D341Med (cell line): ENCODE measurements around the gene HNRNPK.
"Not testable (repeated sequence)": the region's sequence is repeated elsewhere in the genome, so short reads cannot be mapped to it uniquely, and the experiment has no call there.

Source experiments
- DNase-seq: peaks from one replicate; pipeline ENCODE4 v3.0.0; 2012; ENCODE audit warnings: low spot score

HNRNPK gene

GRCh38 chr9:83976372-83976771 lies 3.6 kb downstream of the HNRNPK start:
- no peak for DNase-seq

DNA sequence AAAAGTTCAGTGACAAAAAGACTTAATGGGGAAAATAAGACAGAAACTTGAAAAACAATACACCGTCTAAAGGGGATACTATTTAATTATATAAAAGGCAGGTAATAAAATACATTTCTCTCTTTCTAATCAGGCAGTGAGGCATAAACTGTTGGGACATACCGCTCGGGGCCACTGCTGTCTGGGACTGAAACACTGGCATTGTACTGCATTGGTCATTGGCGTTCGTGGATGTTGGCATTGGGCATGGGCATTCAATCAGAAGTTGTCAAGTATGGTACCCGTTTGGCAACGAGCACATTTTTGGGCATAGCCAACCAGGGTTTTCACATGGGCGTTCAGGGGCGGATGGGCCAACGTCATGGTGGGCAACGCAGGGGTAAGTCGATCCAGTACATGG lies 4.7 kb downstream of the HNRNPK start:
- DNase-seq, result no peak

DNA sequence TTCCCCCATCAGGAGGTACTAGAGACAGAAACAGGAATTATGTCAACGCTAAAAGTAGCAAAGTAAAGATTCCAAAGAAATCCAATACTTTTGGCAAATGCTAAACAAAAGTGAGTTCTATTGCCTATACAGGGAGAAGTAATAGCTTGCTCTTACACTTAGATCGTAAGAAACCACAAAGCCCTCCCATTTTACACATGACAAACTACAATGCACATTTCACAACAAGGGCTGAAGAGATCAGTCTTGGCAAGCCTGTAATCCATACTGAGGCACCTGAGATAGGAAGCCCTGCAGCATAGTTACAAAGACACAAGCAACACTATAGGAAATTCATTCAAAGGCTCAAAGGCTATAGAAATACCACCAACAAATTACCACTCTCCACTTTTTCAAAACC lies 7.7 kb downstream of the HNRNPK start:
- no peak for DNase-seq

DNA sequence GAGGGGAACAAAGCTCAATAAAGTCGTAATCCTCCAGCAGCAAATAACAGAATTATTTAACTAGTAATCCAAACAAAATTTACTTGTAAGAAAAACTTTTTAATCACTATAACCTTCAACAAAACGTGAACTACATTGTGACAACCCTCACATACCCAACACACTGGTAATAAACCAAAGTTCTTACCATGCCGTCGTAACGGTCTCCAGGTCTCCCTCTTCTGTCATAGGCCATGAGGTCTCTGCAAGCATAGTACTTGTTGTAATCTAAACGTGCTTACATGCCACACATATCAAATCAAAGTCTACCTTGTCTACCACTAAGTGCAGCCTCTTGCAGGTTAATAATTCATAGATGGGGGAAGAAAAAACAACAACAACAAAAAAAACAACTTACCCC lies 8.5 kb downstream of the HNRNPK start:
- DNase-seq, result no peak

DNA sequence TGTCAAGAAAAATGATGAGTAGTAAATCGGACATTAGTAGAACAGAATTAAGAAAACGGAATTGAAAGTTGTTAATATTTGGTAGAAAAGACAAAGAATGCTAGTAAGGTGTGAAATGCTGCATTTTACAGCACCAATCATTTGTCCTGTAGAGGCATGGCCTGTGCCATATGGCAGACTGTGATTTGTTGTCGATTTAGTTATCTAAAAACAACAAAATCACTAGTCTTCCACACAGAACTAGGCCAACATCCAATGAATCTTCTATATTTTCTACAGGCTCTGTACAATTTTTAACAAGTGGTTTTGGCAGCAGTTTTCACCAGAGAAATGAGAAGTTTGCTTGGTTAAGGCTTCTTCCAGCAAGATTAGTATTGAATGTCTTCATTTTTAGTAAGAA lies 10.4 kb downstream of the HNRNPK start:
- no peak for DNase-seq

GRCh38 chr9:83967073-83967472 lies 12.9 kb downstream of the HNRNPK start:
- DNase-seq, result no peak

- DNase-seq, result no peak
Measured at GRCh38 chr9:83966209-83966582, 13.8 kb downstream of the HNRNPK start.

GRCh38 chr9:83965350-83966208 lies 14.4 kb downstream of the HNRNPK start:
- DNase-seq, result no peak

GRCh38 chr9:83964973-83965349 lies 15.1 kb downstream of the HNRNPK start:
- DNase-seq, result no peak

- DNase-seq, result no peak
Measured at GRCh38 chr9:83962165-83962564, 17.9 kb downstream of the HNRNPK start.

GRCh38 chr9:83960991-83961390 lies 19.0 kb downstream of the HNRNPK start:
- DNase-seq, result no peak

- DNase-seq, result no peak
Measured at GRCh38 chr9:83959061-83959460, 21.0 kb downstream of the HNRNPK start.

DNA sequence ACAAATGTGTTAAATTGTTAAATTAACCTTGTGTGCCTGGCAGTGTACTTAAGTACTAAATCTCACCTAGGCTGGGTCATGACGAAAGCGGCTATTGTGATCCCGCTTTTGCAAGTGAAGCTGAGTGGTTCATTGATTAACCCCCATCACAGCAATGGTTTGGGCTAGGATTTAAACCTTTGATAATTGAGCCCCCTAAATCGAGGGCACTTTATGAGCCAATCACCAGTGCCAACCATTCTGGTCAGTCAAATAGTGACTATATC lies 22.8 kb downstream of the HNRNPK start:
- no peak for DNase-seq

DNA sequence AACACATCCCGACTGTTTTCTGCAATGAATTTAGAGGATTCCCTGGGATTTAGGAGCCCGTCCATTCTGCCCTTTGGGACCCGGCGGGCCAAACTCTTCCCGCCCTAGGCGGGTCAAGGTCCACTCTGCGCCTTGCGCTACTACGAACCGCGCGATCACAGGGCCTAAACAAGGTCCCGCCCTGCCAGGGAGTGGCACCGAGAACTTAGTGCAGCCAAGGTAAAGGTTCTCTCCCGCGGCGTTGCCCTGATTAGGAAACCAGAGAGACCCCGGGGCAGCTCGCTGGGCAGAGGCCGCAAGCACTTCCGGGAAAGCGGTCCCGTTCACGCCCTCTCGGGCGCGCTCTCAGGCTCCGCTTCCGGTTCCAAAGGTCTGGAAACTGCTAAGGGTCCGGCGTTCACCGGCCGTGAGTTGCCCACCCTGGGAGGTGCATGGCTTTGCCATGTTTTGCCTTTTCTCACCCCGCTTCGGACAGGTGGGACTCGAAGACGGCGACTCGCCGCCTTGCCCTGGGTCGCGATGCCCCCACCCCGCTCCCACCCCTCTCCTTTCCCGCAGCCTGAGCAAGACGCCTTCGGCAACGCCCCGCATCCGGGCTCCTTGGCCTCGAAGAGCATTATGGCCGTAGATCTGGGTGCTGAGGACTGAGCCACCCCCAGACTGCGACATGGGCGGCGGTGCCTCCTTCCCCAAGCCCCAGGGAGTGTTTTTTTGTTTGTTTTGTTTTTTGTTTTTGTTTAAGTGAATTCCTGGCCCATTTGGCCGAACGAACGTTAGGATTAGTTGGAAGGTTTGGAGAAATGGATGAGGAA lies 23.4 kb downstream of the HNRNPK start:
- peak; percentile 86 for DNase-seq

DNA sequence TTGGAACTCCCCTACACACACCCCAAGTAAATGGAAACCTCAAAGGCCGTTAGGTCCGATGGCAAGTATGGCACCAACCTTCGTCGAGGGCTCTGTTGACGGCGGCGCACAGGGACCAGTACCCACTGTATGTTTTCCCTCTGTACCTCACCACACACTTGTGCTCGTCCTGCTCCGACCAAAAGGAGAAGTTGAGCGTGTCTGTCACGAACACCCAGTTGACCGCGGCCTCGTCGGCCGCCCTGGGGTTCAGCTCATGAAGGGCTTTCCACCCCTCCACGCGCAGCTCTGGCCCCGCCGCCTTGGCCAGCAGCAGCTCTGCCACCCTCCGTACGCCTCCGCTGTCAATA lies 24.0 kb downstream of the HNRNPK start:
- DNase-seq, result peak; percentile 57

DNA sequence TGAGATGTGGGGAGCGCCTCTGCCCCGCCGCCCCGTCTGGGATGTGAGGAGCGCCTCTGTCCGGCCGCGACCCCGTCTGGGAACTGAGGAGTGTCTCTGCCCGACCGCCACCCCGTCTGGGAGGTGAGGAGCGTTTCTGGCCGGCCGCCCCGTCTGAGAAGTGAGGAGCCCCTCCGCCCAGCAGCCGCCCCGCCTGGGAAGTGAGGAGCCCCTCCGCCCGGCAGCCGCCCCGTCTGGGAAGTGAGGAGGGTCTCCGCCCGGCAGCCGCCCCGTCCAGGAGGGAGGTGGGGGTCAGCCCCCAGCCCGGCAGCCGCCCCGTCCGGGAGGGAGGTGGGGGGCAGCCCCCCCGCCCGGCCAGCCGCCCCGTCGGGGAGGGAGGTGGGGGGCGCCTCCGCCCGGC lies 31.9 kb downstream of the HNRNPK start:
- not testable (repeated sequence) for DNase-seq

- no peak for DNase-seq
Measured at GRCh38 chr9:83940590-83941303, 39.3 kb downstream of the HNRNPK start.

DNA sequence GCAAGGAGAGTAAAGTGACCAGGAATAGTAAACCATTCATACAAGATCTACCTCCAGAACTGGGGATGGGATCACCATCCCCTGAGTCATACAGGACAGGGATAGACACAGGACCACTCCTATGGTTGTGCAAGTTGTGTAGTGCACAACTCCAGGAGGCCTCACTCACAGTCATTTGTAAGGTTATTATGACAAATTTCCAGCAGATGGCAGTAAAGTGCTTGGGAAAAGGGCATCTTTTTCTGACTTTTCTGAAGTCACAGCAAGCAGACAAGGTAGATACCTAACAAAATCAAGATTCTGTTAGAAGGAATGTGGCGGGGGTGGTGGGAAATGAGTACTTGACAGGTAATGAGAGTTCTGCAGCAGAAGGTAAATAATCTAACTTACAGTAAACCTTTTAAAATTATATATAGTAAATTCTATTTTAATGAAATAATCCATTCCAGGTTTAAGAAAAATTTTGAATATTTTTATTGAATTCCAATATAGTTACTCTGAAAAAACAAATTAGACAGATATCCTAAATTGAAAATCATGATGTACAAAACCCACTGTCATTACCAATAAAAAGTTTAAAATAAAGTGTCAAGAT lies 42.1 kb downstream of the HNRNPK start:
- peak; percentile 61 for DNase-seq

DNA sequence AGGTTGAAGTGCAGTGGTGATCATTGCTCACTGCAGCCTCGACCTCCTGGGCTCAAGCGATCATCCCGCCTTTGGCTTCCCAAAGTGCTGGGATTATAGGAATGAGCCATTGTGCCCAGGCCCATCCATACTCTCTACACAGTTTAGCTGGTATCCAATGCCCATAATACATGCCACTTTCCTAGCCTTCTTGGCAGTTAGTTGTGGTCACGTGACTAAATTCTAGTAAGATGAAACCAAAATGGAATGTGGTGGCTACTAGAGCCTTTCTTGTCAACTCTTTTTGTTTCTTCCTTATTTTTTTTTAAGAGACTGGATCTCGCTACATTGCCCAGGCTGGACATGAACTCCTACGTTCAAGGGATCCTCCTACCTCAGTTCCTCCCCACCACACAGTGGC lies 43.5 kb downstream of the HNRNPK start:
- DNase-seq, result no peak

- no peak for DNase-seq
Measured at GRCh38 chr9:83935276-83935935, 44.6 kb downstream of the HNRNPK start.

DNA sequence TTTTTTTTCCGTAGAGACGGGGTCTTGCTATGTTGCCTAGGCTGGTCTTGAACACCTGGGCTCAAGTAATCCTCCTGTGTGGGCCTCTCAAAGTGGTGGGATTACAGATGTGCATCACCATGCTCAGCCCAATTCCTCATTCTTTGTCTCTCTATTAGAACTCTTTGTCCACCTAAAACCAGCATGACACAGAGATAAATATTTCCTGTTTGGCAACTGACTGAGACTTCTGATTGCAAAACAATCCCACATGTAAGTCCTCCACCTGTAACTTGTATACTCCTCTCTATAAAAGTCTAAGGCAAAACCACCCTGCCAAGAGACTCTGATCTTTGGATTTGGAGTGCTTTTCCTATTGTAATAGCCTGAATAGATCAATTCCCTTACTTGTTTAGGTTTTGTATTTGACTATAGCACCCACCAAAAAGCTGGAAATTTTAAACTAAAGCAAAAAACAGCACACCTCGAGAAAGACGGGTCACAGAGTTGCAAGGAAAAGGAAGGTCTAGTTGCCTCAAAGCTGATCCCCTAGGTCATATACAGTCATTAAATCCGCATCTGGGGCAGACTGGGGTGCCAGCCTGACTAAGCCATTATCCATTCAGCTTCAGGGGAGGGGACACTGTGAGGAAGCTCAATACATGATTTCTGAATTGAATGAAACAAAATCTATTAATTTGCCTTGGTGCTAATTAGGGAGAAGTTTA lies 45.3 kb downstream of the HNRNPK start:
- no peak for DNase-seq

DNA sequence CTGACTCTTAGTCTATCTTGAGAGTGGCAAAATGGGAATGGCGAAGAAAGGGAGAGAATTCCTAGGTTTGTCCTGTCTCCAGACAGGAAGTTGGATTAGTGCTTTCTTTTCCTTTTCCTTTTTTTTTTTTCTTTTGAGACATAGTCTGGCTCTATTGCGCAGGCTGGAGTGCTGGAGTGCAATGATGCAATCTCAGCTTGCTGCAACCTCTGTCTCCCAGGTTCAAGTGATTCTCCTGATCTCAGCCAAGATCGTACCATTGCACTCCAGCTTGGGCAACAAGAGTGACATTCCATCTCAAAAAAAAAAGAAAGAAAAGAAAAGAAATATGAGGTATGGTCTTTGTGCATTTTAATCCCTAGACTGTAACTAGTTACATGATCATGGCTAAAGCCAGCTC lies 46.2 kb downstream of the HNRNPK start:
- no peak for DNase-seq
